HCT116 (cell line): ENCODE data around the gene SLC16A3. TPM values are rescaled to one million over a fixed set of nuclear protein-coding genes. Genes with fewer than 3 reads are reported as not detected.
A peak's percentile ranks its signal among the peaks of the same experiment; 100 is the strongest.

Experiments
- ATAC-seq: fragments of 200-7000 bp; cut with Tn5 transposase; 2 replicates; pipeline ENCODE4 v1.9.1; 2020; ENCODE audit warnings: mild to moderate bottlenecking, moderate library complexity
- BruUV-seq: library from RNA; stranded (reverse); fragments of 400-500 nt; replicated peaks from 2 replicates; lab custom pipeline; 2021; lab: Mats Ljungman, UMichigan
- CTCF ChIA-PET: fragments of 300-600 bp; sonication (Branson Sonifier 250); formaldehyde crosslinking; loops from one replicate; lab custom pipeline; 2021; ENCODE audit warnings: antibody characterized with exemption; lab: Charles Lee
- POLR2A ChIA-PET: fragments of 300-600, 350-600 bp; sonication (Branson Sonifier 250); formaldehyde crosslinking; loops from one replicate; lab custom pipeline; 2021; ENCODE audit warnings: antibody characterized with exemption; lab: Charles Lee
- RAD21 ChIA-PET, 2 experiments: fragments of 300-600 bp; sonication (Branson Sonifier 250); formaldehyde crosslinking; loops; one replicate each; lab custom pipeline; 2023; ENCODE audit warnings: low total read pairs in 2 of 2; ENCODE audit not compliant: uncharacterized antibody in 2 of 2, unreplicated experiment in 2 of 2, low non-redundant PET in 1 of 2; lab: Charles Lee
- DNase-seq: peaks from one replicate; pipeline ENCODE4 v3.0.0-alpha.2; 2010; ENCODE audit warnings: low read depth, low spot score
- H2AFZ ChIP-seq: fragments of 200-600 bp; shearing (Covaris generic), sonication (generic); 2 replicates; pipeline ENCODE4 v1.6.1; 2017; ENCODE audit warnings: low read depth, mixed run types, mixed read lengths, antibody characterized with exemption, low read length; ENCODE audit not compliant: poor library complexity, severe bottlenecking
- H3K27ac ChIP-seq: 2 replicates; pipeline ENCODE4 v1.5.1; 2012; ENCODE audit warnings: low read depth, low read length
- H3K27me3 ChIP-seq: fragments of 200-600 bp; sonication (generic); 2 replicates; pipeline ENCODE4 v1.6.1; 2016; ENCODE audit warnings: mixed run types, low read length, mixed read lengths; ENCODE audit not compliant: insufficient read depth
- H3K36me3 ChIP-seq, 2 experiments: fragments of 200-500 bp in 1 of 2; fragments of 200-600 bp in 1 of 2; sonication (Bioruptor generic) in 1 of 2; sonication (generic) in 1 of 2; 2 replicates each; pipeline versions ENCODE4 v1.5.1 to v1.6.1; 2014 to 2016; ENCODE audit warnings: low read length in 2 of 2, inconsistent platforms in 1 of 2, mixed read lengths in 1 of 2, mixed run types in 1 of 2; ENCODE audit not compliant: insufficient read depth in 2 of 2, control insufficient read depth in 1 of 2
- H3K4me1 ChIP-seq, 2 experiments: fragments of 200-600 bp in 1 of 2; sonication (generic) in 1 of 2; 2 replicates each; pipeline versions ENCODE4 v1.5.1 to v1.6.1; 2012 to 2017; ENCODE audit warnings: low read length in 2 of 2, inconsistent platforms in 1 of 2, mild to moderate bottlenecking in 1 of 2, mixed read lengths in 1 of 2, mixed run types in 1 of 2, moderate library complexity in 1 of 2; ENCODE audit not compliant: insufficient read depth in 2 of 2, control insufficient read depth in 1 of 2
- H3K4me2 ChIP-seq: fragments of 200-600 bp; sonication (generic); 2 replicates; pipeline ENCODE4 v1.6.1; 2017; ENCODE audit warnings: mixed run types, low read length, mixed read lengths
- H3K4me3 ChIP-seq, 2 experiments: fragments of 200-600 bp in 1 of 2; sonication (generic) in 1 of 2; replicated peaks in 1 of 2; 2 replicates each; pipeline ENCODE4 v1.5.1; 2011 to 2016; ENCODE audit warnings: low read length in 2 of 2, control low read depth in 1 of 2, low read depth in 1 of 2, mild to moderate bottlenecking in 1 of 2, mixed read lengths in 1 of 2, mixed run types in 1 of 2
- H3K79me2 ChIP-seq: fragments of 200-600 bp; sonication (generic); 2 replicates; pipeline ENCODE4 v1.6.1; 2017; ENCODE audit warnings: mild to moderate bottlenecking, mixed run types, low read length, moderate library complexity, mixed read lengths; ENCODE audit not compliant: insufficient read depth
- H3K9ac ChIP-seq: fragments of 200-600 bp; sonication (generic); 2 replicates; pipeline ENCODE4 v1.6.1; 2016; ENCODE audit warnings: low read length, mixed read lengths
- H3K9me2 ChIP-seq: fragments of 200-600 bp; sonication (generic), shearing (Covaris generic); 2 replicates; pipeline ENCODE4 v1.6.1; 2017; ENCODE audit warnings: mixed run types, mild to moderate bottlenecking, moderate library complexity; ENCODE audit not compliant: insufficient read depth
- H3K9me3 ChIP-seq, 2 experiments: fragments of 200-500 bp in 1 of 2; fragments of 200-600 bp in 1 of 2; sonication (Bioruptor generic) in 1 of 2; sonication (generic) in 1 of 2; 2 replicates each; pipeline ENCODE4 v1.6.1; 2014 to 2017; ENCODE audit warnings: low read length in 2 of 2, mixed read lengths in 2 of 2, inconsistent platforms in 1 of 2, low read depth in 1 of 2, mild to moderate bottlenecking in 1 of 2, mixed run types in 1 of 2, moderate library complexity in 1 of 2; ENCODE audit not compliant: control insufficient read depth in 1 of 2, insufficient read depth in 1 of 2
- H4K20me1 ChIP-seq: fragments of 200-600 bp; sonication (generic), shearing (Covaris generic); 2 replicates; pipeline ENCODE4 v1.6.1; 2017; ENCODE audit warnings: mixed run types, mild to moderate bottlenecking, moderate library complexity; ENCODE audit not compliant: insufficient read depth
- ATF3 ChIP-seq: IDR thresholded peaks from 2 replicates; pipeline ENCODE4 v1.6.1; 2012
- CTCF ChIP-seq, 3 experiments: fragments of 200-600 bp in 1 of 3; sonication (generic) in 1 of 3; IDR thresholded peaks in 2 of 3; conservative IDR thresholded peaks in 1 of 3; 2 replicates each; pipeline ENCODE4 v1.5.1; 2012 to 2017; ENCODE audit warnings: low read depth in 2 of 3, low read length in 2 of 3, antibody characterized with exemption in 1 of 3, borderline replicate concordance in 1 of 3, control low read depth in 1 of 3, mild to moderate bottlenecking in 1 of 3, mixed read lengths in 1 of 3, mixed run types in 1 of 3, moderate library complexity in 1 of 3; ENCODE audit not compliant: insufficient read depth in 1 of 3
- EGR1 ChIP-seq: IDR thresholded peaks from 2 replicates; pipeline ENCODE4 v1.6.1; 2012; ENCODE audit warnings: low read depth
- EZH2 ChIP-seq: fragments of 200-600 bp; sonication (generic); IDR thresholded peaks from 2 replicates; pipeline ENCODE4 v1.6.1; 2017; ENCODE audit warnings: antibody characterized with exemption, mixed run types
- EZH2phosphoT487 ChIP-seq: fragments of 200-600 bp; IDR thresholded peaks from 2 replicates; pipeline ENCODE4 v1.6.1; 2018; ENCODE audit warnings: antibody characterized with exemption, borderline replicate concordance
- FOSL1 ChIP-seq: IDR thresholded peaks from 2 replicates; pipeline ENCODE4 v1.6.1; 2012; ENCODE audit warnings: low read depth
- POLR2AphosphoS5 ChIP-seq: IDR thresholded peaks from 2 replicates; pipeline ENCODE4 v1.6.1; 2011; ENCODE audit warnings: mild to moderate bottlenecking, low read depth, low read length, moderate library complexity
- RAD21 ChIP-seq: IDR thresholded peaks from 2 replicates; pipeline ENCODE4 v1.6.1; 2012; ENCODE audit warnings: low read depth, mild to moderate bottlenecking
- ZFX ChIP-seq: fragments of 450-650 bp; IDR thresholded peaks from 2 replicates; pipeline ENCODE4 v1.6.1; 2017
- intact Hi-C: fragments of 100-400 bp; cut with micrococcal nuclease; formaldehyde crosslinking; loops from 2 replicates; pipeline ENCODE4 v1.10.0; 2022
- total RNA-seq: library from RNA; stranded (reverse); gene quantifications from one replicate; pipeline ENCODE4 v1.2.1, GENCODE V29; 2021; ENCODE audit not compliant: unreplicated experiment

The SLC16A3 gene
- total RNA-seq, 1 experiment from 2014 or later: 445 TPM

GRCh38 chr17:82229698-82230608 is 1.1 kb downstream of the SLC16A3 start:
- Histone ChIP-seq H3K27me3 (no peaks in the 10 kb centered on the region), H2AFZ (no peak overlapping the region), H4K20me1 (peaks cover 23% of the 10 kb centered on the region; the same call in 1 of the 2 replicates), H3K27ac (peak overlapping the region; percentile 98), H3K4me1 (peaks cover 47 to 80% of the 10 kb centered on the region in 2 experiments), H3K9me3 (no peaks in the 10 kb centered on the region), H3K4me2 (peak overlapping the region; percentile 91), H3K79me2 (peaks cover 65% of the 10 kb centered on the region), H3K9me2 (no peaks in the 10 kb centered on the region), H3K36me3 (peaks cover 2 to 40% of the 10 kb centered on the region in 2 experiments; a peak in 2 of 4 replicates), H3K4me3 (peak overlapping the region; percentile 99 to 100), H3K9ac (peak overlapping the region; percentile 100)
- intact Hi-C loops: loop anchor here (1.0 kb wide), 2 partner anchors 17 to 25 kb away; no protein-coding TSS in a partner anchor
- ChIA-PET RAD21 (interaction anchor here in 1 of 2 experiments (1.9 kb wide), 1 partner anchor 24 kb away, joined by 6 read pairs; no protein-coding TSS in a partner anchor), CTCF (no interaction called here), POLR2A (interaction anchor here (0.8 to 3.0 kb wide), 14 partner anchors 9 to 199 kb away, joined by 3 to 31 read pairs (median 4); partner anchors contain the start of gene CCDC57)
- TF ChIP-seq ATF3 (no peak), EGR1 (no peak), ZFX (peak; percentile 69), POLR2AphosphoS5 (no peak; the same call in 1 of the 2 replicates), EZH2 (no peak), CTCF (IDR thresholded peaks at IDR 0.05 in 2 of 3, conservative IDR thresholded peaks at IDR 0.05 in 1 of 3; ENCODE audit: borderline replicate concordance in 1 of 3, insufficient read depth in 1 of 3, low read depth in 2 of 3, low read length in 2 of 3) (0 out of 6 replicates have a peak, but pooled peaks of 1 of the 3 experiments have one; percentile 8), FOSL1 (no peak), RAD21 (no peak), EZH2phosphoT487 (no peak)
- BruUV-seq: TSS peak; percentile 73
- DNase-seq (no peak), ATAC-seq (peak; percentile 6)
